B cell (primary cell): ENCODE results near the gene C20orf173.

Experiments used
- EZH2 ChIP-seq: IDR thresholded peaks from 2 replicates; pipeline ENCODE4 v1.6.1; 2012; ENCODE audit warnings: borderline replicate concordance, low read depth, mild to moderate bottlenecking, moderate library complexity, low read length; ENCODE audit not compliant: insufficient read depth, poor library complexity, severe bottlenecking
- TF ChIP-seq, protein P1 (sequence below): fragments of 200-600 bp; IDR thresholded peaks from one replicate; pipeline ENCODE4 v1.8.0; 2022; ENCODE audit warnings: antibody characterized with exemption, mild to moderate bottlenecking

DNA sequence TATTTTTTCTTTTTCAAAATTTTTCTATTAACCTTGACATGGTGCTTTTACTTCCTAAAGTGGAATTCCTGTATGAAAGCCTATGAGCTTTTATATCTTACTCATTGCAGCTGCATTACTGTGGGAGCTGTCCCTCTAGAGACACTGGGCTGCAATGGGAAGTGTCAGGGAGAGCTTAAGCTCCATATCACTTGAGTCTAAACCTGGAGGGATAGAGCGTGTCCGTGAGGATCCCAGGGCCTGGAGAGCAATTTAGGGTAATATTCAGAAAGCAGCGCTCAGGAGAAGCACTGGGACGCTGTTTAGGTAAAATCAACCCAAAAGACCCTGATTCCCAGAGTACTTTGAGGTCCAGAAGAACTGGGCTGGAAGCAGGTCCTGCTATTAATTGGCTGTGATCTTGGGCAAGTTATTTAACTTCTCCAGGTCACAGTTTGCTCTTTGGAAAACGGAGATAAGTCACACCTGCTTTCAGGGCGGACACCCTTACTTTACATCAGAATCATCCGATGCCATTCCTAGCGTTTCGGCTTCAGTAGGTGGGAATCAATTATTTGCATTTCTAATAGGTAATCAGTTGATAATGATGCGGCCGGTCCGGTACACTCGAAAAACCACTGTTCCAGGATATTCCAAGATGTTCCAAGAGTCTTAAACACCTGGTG, 11.8 kb upstream of the C20orf173 start:
- TF ChIP-seq, protein P1, sequence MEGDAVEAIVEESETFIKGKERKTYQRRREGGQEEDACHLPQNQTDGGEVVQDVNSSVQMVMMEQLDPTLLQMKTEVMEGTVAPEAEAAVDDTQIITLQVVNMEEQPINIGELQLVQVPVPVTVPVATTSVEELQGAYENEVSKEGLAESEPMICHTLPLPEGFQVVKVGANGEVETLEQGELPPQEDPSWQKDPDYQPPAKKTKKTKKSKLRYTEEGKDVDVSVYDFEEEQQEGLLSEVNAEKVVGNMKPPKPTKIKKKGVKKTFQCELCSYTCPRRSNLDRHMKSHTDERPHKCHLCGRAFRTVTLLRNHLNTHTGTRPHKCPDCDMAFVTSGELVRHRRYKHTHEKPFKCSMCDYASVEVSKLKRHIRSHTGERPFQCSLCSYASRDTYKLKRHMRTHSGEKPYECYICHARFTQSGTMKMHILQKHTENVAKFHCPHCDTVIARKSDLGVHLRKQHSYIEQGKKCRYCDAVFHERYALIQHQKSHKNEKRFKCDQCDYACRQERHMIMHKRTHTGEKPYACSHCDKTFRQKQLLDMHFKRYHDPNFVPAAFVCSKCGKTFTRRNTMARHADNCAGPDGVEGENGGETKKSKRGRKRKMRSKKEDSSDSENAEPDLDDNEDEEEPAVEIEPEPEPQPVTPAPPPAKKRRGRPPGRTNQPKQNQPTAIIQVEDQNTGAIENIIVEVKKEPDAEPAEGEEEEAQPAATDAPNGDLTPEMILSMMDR = no peak
- no peak for TF ChIP-seq EZH2
